Fibroblast of gingiva (primary cell): ENCODE results near the gene ANKS1B.
A peak's percentile ranks its signal among the peaks of the same experiment; 100 is the strongest.

Experiments
- DNase-seq: peaks from one replicate; pipeline ENCODE4 v3.0.0-alpha.2; 2011; ENCODE audit warnings: low read depth

The ANKS1B gene

DNA sequence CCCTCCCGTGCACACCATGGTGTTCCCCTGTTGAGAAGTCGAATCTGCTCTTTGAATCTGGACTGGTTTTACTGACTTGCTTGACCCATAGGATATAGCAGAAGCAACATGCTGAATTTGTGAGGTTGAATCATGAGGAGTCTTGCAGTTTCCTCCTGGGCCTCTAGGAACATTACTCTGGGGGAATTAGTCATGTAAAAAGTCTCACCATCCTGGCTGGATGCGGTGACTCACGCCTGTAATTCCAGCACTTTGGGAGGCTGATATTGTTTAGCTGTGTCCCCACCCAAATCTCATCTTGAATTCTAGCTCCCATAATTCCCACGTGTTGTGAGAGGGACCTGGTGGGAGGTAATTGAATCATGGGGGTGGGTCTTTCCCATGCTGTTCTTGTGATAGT, 1228.9 kb downstream of the ANKS1B start:
- DNase-seq = peak; percentile 13

DNA sequence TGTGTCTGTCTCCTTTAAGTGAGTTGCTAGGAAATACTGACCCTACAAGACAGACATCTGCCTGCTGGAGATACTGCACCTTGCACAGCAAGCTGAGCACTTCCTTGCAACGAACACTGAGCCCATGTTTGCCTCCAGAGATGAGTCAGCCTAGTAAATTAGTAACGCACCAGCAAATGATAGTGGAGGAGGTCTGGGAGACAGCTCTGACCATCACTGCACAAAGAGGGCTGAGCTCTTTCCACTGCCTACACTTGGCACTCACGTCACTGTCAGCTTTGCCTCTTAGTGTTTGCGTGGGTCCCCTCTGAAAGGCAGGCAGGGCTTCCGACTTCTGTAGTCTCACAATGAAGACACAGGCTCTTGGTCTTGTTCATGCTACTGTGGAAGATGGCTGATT, 1230.6 kb downstream of the ANKS1B start:
- no peak for DNase-seq

DNA sequence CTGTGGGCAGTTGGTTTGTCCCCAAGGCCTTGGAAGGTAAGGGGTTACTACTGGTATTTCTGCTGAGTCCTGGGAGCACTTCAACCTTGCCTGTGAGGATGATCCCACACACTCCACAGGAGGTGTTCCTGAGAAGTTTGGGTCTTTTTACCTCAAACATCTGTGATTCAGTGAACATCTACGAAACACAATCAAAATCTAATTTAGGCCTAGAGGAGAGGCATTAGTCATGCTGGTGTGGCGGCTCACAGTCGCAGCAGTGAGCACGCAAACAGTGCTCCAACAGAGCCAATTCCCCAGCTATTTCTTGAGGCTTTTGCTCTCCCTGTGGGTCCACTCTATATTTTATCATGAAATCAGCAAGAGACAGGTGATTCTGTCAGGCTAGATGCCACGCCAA, 1232.0 kb downstream of the ANKS1B start:
- DNase-seq = no peak

GRCh38 chr12:98751580-98752115, 1233.1 kb downstream of the ANKS1B start:
- DNase-seq = no peak

DNA sequence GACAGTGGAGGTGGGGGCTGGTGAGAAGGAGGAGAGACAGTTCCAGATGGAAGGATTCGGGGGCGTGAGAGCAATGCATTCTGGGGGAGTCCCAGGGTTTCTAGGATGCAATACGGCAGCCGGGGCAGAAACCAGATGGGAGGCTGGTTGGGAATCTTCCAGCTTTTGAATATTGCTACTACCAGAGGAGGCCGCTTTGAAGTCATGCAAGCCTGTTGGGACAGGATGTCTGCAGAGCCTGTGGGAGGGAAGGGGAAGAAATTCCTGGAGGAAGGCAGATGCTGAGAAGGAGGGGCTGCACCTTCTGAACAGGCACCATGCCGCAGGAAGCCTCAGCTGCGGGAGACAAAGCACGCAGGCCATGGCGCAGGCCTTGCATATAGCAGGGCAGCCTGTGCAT, 1234.2 kb downstream of the ANKS1B start:
- no peak for DNase-seq

DNA sequence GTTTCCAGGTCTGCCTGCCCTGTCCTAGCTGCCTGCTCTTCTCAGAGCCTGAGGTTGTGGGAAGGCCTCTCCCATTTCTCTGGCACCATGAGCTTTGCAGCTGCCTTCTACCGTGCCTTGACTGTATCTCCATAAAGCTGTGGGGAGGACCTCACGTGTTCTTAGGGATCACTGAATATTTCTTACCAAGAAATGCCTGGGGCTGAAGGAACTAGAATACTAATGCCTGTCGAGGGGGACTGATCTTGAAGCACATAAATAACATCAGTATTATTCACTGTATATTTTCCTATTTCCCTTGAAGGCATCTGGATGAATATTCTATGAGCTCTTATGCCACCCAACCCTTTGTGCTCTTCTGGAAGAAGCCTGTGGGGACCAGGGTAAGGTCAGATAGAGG, 1236.3 kb downstream of the ANKS1B start:
- DNase-seq = no peak

DNA sequence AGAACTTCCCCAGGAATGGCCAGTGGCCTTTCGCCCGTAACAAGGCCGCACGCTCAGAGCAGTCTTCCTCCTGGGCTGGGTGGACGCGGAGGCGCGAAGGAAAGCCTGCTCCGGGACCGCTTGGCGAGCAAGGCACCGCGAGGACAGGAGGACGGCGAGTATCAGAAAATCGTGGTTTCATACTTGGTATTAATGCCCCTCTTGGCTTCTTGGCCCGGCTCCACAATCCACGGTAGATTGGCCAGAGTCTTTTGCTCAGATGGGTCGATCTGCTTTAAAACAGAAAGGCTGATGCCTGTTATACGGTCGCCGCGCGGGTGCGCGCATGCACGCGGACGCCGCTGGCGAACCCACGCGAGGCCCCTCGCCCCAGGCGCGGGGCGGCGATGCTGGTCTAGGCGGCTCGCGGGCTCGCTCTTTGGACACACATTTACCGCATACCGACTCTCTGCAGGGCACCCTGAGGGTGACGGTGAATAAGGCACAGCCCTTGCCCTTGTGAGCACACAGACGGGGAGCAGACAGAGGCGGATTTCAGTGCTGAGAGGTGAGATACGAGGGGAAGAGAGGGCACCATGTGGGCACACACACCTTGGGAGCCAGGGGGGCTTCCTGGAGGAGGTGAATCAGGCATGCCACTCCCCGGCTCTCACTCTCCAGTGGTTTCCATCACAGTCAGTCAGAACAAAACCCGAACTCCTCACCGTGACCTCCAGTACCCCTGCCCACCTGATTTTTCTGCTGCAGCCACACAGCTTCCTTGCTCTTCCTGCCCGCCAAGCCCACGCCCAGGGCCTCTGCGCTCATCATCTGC, 1239.0 kb downstream of the ANKS1B start:
- DNase-seq = peak; percentile 19

GRCh38 chr12:98744680-98745079, 1240.1 kb downstream of the ANKS1B start:
- DNase-seq = no peak

- DNase-seq = no peak
These were observed 1241.3 kb downstream of the ANKS1B start for GRCh38 chr12:98743362-98743953.

GRCh38 chr12:98741556-98742265, 1243.0 kb downstream of the ANKS1B start:
- DNase-seq = peak; percentile 23

DNA sequence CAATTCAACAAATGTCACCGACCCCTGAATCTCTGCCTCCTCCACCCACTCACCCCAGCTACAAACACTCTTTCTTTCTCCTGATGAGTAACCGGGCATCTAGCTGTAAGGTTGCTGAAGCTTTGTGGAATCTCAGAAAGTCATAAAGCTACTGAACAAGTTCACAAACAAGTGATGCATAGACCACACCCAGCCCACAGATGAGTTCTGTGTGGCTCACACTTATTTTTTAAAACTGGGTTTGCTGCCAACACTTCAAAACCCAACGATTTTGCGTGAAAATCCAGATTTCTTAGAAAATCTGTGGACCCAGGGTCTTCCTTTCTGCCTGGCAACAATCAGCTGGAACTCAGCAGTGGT, 1243.6 kb downstream of the ANKS1B start:
- no peak for DNase-seq

DNA sequence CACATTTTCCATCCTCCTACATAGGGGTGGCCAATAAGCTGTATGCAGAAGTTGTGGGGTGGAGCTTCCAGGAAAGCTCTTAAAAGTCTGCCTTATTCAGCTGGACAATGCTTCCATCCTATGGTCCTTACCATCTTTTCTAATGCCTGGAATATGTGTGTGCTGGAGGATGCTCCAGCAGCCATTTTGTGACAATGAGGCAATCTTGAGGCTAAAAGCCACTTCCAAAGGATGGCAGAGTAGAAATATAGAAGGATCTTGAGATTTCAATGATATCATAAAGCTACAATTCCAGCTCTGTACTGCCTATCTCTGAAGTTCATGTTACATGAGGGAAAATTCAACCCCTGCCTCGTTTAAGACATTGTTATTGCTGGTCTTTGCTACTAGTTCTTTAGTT, 1244.0 kb downstream of the ANKS1B start:
- no peak for DNase-seq

DNA sequence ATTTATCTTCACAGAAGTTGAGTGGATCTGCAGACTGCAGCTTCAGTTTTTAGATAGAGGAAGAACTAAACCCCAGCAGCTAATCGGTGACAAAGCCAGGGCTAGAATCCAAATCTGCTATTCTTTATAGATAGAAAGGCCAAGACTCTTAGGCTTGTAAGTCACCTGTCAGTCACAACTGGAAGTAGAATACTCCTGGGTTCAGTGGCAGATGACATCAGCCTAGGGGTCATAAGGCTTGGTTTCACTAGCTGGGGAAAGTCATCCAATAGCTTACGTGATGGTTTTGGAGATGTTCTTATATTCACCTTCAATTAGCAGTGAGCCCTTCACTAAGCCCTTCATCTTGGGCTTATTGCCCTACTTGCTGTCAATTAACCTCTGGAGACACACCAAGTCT, 1246.2 kb downstream of the ANKS1B start:
- DNase-seq = no peak

DNA sequence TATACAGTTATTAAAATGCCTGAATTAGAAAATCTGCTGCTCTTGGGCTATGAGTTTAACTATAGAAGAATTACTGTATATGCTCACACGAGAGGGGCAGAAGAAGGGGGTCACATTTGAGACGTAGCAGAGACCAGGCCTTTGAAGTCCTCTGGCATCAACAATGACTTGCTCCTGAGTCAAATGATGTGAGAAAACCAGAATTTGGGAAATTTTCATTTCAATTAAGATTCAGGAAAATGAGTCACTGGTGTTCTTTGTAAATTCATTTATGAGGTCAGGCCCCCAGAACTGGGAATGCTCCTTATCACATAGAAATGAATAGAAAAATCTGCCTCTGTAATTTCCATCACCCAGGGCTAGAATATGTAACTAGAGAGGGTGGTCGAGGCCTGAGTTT, 1246.7 kb downstream of the ANKS1B start:
- no peak for DNase-seq

- DNase-seq = no peak
These were observed 1247.4 kb downstream of the ANKS1B start for GRCh38 chr12:98737322-98737712.

- peak; percentile 71 for DNase-seq
These were observed 1248.1 kb downstream of the ANKS1B start for GRCh38 chr12:98736352-98737321.

- no peak for DNase-seq
These were observed 1248.9 kb downstream of the ANKS1B start for GRCh38 chr12:98735821-98736220.

GRCh38 chr12:98733667-98734350, 1250.9 kb downstream of the ANKS1B start:
- DNase-seq = no peak

GRCh38 chr12:98730412-98730811, 1254.3 kb downstream of the ANKS1B start:
- DNase-seq = no peak

DNA sequence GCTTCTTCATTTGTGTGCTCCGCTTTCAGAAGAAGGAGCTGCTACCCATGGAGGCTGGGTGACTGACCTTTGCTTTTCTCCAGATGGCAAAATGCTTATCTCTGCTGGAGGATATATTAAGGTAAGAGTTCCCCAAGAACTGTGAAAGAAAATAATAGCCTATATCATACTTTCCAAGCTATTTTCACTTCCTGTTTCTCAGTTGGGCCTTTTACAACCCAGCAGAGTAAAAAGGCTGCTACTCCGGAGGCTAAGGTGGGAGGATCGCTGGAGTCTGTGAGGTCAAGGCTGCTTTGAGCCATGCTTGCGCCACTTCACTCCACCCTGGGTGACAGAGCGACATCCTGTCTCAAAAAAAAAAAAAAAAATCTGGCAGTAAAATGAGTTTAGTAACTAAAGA, 1257.5 kb downstream of the ANKS1B start:
- DNase-seq = no peak
